GM18951 (cell line): ENCODE data around the gene BMPR1A.

Source experiments
- POLR2A ChIP-seq: IDR thresholded peaks from 4 replicates; pipeline ENCODE4 v1.6.1; 2011; ENCODE audit warnings: mild to moderate bottlenecking; ENCODE audit not compliant: insufficient read length, insufficient read depth; ENCODE audit errors: extremely low read depth
- in situ Hi-C: fragments of 300-500 bp; cut with MboI; formaldehyde crosslinking; loops from one replicate; pipeline ENCODE4 v1.12.0; 2022; ENCODE audit warnings: low sequenced_read_pairs, mixed read lengths, inconsistent platforms; ENCODE audit not compliant: unreplicated experiment

BMPR1A gene

DNA sequence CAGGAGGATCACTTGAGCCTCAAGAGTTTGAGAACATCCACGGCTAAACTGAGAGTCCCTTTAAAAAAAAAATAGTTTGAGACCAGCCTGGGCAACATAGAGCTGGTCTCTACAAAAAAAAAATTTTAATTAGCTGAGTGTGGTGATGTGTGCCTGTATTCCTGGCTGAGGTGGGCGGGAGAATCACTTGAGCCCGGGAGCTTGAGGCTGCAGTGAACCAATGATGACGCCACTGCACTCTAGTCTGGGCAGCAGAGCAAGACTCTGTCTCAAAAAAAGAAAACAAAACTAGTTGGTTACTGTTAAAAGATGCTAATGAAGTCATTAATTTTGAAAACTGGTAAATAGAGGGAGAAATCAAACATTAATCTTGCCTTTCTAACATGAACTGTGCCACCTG lies 124.6 kb downstream of the BMPR1A start:
- in situ Hi-C loops, result no loop called here
- no peak for TF ChIP-seq POLR2A

DNA sequence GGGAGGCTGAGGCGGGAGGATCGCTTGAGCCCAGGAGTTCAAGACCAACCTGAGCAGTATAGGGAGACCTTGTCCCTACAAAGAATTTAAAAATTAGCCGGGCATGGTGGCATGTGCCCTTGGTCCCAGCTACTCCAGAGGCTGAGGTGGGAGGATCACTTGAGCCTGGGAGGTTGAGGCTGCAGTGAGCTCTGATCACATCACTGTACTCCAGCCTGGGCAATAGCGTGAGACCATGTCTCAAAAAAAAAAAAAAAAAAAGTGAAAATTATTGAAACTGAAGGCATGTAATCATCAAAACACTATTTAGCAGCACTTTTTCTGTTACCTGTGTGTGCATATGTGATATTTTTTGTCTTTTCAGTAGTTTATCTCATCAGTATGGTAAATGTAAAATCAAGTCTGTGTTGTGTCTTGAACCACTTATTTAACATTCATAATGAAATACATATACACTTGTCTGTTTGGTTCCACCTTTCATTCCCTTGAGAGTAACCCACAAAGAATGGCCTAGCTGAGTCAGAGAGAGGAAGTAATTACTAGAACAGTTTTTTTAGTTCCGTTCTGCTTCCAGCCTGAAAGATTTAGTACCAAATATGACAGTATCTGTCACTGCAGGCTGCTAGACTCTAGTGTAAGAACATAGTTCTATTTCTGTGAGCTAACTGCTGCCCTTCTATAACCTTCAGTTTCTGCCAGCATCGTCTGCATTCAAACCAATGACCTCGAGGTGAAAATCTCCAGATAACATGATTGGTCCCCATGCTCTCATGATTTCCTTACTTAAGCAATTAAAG lies 132.4 kb downstream of the BMPR1A start:
- in situ Hi-C loops, result no loop called here

DNA sequence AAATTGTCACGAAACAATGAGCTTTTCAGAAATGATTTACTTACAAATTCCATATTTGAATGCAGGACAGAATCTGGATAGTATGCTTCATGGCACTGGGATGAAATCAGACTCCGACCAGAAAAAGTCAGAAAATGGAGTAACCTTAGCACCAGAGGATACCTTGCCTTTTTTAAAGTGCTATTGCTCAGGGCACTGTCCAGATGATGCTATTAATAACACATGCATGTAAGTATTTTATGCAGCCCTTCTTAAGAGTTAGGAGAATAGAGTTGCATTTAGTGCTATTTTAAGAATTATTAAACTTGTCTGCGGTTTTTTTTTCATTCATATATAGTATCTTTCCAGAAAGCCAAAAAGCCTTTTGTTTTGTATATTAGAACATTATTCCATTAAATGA lies 133.6 kb downstream of the BMPR1A start:
- TF ChIP-seq POLR2A, result no peak
- in situ Hi-C loops, result no loop called here

More for the DNA sequence above, 132.4 kb downstream of the BMPR1A start:
- no peak for TF ChIP-seq POLR2A

DNA sequence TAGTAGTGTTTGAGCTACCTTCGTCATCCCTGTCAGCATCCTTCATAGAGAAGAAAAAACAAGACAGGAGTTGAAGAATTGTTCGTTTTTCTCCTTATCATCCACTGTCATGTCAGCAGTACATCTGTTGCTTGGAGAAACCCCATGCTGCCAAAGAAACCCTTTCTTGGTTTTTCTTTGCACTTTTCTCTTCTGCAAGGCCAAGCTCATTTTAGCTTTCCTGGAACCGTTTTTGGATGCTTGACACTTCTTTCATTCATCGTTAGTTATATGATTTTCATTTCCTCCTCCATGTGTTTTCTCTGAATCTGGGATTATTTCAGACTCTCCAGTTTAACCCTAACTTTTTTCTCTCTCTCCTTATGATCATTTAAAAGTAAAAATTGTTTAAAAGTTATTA lies 142.1 kb downstream of the BMPR1A start:
- in situ Hi-C loops, result no loop called here
- no peak for TF ChIP-seq POLR2A

DNA sequence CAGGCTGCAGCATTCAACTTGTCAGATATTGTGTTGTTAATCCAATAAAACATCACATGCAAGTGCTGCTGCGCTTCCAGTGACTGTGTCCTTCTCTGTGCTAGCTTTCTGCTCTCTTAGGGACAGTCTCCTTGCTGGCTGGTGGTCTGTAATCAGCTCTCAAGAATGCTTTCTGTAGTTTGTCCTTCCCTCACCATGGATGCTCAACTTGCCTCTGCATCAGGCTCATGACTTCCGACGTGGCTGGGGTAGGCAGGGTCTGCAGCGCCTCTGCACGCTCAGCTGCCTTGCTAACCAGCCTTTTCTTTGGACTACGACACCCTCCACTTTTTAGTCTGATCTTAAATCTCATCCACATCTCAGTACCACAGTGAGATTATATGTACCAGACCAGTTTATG lies 142.7 kb downstream of the BMPR1A start:
- TF ChIP-seq POLR2A, result no peak
- in situ Hi-C loops, result no loop called here

DNA sequence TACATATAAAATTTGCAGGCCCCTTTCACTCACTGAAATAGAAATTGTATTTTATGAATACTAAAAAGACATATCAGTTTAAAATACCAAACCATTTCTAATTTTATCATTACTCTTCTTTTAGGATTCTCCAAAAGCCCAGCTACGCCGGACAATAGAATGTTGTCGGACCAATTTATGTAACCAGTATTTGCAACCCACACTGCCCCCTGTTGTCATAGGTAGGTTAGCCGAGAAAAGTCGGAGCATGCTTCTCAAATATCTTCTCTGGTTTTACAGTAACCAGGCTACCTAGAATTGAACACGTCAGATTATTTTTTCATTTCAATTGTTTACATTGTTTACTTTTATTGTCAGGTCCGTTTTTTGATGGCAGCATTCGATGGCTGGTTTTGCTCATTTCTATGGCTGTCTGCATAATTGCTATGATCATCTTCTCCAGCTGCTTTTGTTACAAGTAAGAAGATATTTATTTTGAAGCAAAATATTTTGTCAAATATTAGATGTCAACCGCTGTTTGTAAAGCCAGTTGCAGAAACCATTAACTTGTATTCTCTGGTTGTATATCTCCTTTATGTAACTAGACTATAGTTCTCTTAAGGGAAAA lies 143.4 kb downstream of the BMPR1A start:
- in situ Hi-C loops, result loop anchor here (10.0 kb wide), 1 partner anchor 195 kb away; no protein-coding TSS in a partner anchor
- TF ChIP-seq POLR2A, result no peak

DNA sequence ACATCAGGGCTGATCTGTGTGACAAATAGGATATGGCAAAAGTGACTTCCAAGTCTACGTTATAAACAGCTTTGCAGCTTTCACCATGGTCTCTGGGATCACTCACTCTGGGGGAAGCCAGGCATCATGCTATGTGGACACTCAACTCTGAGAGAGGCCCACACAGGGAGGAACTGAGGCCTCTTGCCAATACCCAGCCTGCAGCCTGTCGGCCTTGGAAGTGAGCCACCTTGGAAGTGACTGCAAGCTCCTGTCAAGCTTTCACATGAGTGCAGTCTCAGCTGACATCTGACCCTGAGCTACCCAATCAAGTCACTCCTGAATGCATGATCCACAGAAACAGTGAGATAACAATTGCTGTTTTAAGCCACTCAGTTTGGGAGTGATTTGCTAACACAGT lies 144.5 kb downstream of the BMPR1A start:
- no peak for TF ChIP-seq POLR2A
- in situ Hi-C loops, result loop anchor here (10.0 kb wide), 1 partner anchor 196 kb away; no protein-coding TSS in a partner anchor

DNA sequence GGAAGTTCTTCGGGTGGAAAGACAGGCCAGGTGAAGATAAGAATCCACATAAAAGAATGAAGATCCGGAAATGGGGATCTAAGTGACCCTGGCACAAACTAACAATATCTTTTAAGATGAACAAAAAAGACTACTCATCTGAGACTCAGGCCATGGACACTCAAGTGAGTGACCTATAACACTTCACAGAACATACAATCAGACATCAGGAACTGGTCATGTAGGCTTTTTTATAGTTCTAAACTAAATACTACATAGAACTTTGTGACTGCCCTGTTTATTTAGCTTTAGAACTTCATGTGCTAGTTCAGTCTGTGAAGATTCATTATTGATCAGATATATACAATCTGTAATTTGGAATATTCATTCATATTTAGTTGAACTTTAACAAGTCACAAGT lies 148.2 kb downstream of the BMPR1A start:
- in situ Hi-C loops, result loop anchor here (10.0 kb wide), 1 partner anchor 200 kb away; no protein-coding TSS in a partner anchor

DNA sequence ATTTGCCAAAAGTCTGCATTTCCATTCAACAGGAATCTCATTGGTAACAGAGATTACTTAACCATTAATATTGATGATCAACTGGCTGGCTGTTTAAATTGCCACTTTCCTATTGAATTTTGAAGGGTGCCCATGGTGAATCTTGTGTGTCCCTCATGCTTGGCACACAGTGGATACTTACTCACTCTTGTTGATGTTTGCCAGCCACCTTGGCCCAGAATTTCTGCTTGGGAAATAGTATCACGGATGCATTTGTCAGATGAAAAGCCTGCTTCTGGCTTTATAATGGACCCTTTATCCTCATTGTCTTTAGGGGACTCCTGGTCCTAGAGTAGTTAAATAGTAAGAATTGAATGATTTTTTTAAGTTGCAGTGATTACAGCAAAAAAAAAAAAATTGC lies 149.0 kb downstream of the BMPR1A start:
- in situ Hi-C loops, result loop anchor here (10.0 kb wide), 1 partner anchor 201 kb away; no protein-coding TSS in a partner anchor
- TF ChIP-seq POLR2A, result no peak

More for the DNA sequence above, 148.2 kb downstream of the BMPR1A start:
- no peak for TF ChIP-seq POLR2A

DNA sequence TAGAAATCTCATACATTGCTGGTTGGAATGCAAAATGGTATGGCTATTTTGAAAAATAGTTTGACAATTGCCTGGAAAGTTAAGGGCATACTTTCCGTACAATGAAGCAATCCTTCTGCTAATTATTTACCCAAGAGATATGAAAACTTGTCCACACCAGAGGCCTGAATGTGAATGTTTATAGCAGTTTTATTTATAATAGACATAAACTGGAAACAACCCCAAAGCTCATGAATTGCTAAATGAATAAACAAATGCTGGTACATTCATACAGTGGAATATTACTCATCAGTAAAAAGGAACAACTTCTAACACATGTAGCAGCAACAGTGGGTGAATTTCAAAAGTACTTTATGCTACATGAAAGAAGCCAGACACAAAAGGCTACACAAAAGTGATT lies 158.3 kb downstream of the BMPR1A start:
- TF ChIP-seq POLR2A, result no peak

DNA sequence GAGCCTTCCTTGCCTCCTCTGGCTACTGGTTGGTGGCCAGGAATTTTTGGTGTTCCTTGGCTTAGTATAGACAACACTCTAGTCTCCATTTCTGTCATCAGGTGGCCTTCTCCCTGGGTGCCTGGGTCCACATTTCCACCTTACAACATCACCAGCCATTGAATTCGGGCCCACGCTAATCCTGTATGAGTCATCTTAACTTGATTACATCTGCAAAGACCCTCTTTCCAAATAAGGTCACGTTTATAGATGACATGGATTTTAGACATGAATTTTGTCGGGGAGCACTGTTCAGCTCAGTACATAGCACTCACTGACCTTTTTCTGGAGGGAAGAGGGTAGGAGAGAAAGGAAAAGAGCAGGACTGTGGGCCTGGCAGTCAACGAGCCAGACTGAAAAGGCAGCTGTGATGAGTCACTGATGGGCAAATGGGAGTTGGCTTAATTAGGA lies 161.6 kb downstream of the BMPR1A start:
- in situ Hi-C loops, result no loop called here
- no peak for TF ChIP-seq POLR2A

More for the DNA sequence above, 158.3 kb downstream of the BMPR1A start:
- in situ Hi-C loops, result no loop called here

DNA sequence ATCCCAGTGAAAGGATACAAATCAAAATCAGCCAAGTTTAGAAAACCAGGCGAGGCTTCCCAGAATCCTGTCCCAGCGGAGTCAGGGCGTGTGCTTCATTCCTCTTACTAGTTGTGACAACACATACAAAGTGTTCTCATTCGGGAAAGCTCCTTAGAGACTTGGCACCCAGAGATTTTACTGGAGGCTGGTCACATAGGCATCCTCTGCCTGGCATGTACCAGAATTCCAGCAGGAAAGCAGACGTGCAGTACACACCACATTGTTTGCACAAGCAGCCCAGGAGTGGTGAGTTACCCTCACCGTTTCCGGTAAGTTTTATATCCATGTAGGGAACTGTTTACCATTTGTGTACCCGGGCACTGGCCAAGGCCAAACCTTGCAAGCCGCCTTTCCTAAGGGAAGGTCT lies 166.1 kb downstream of the BMPR1A start:
- in situ Hi-C loops, result no loop called here
- TF ChIP-seq POLR2A, result no peak

DNA sequence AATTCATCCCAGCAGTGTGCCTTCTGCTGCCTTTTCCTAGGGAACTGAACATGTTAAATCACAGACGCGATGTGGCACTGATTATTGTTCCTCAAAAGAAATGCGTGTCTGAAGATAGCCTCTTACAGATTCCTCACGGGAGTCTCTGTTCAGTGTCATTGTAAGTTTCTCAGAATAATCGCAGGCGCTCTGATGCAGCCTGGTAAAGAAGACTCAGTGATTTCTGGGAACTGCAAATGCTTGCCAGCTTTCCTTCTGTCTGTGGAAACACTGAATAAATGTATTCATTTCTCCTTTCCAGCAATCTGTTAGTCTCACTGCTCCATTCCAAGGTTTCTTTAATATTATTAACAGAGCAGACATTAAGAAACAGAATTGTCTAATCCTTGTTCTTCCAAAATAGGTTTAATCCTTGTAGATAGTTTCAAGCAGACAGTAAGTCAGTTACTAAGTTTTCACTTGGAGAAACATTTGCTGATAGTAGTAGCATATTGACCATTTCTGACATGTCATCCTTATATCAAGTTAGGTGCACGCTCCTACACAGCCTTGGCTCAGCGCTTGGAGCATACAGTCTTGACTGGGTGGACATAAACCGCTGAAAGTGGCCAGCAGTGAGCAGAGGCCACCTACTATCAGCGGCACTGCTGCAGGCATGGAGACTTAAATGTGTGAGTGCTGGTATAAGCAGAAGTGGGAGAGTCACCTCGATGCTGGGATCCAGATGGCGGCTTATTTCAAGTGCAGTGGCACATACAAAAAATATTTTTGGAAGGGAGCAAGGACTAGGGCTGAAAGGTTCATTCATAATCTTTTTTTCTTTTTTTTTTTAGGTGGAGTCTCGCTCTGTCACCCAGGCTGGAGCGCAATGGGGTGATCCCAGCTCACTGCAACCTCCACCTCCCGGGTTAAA lies 173.3 kb downstream of the BMPR1A start:
- in situ Hi-C loops, result no loop called here
- TF ChIP-seq POLR2A, result no peak

DNA sequence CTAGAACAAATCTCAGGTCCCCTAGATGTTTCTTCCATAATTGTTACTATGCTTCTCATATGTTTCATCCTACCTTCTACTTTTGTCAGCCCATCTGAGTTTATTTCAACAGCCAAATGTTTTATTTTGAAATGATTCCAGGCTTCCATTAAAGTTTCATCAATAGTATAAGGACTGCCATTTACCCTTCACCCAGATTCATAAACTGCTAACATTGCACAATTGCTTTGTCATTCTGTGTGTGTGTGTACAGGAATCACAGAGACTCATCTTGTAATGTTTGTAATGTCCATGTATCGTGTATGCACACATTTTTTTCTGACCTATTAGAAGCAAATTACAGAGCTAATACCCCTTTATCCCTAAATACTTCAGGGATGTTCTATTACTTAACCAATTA lies 175.5 kb downstream of the BMPR1A start:
- in situ Hi-C loops, result no loop called here
- no peak for TF ChIP-seq POLR2A
